ENCODE data around the gene CSNK1D. TPM values are rescaled to one million over a fixed set of nuclear protein-coding genes. Genes with fewer than 3 reads are reported as not detected.

Gene CSNK1D
- total and polyA plus RNA-seq, 10 of the 15 experiments (the other 5 are each of a cell fraction or from before 2014, with no cell fraction given) = 5.7 to 105 (median 58.1) TPM

GRCh38 chr17:82314727-82315605 lies 41.5 kb upstream of the CSNK1D start (continued):
- TF ChIP-seq CHD4 (IDR thresholded peaks at IDR 0.05) = no peak

GRCh38 chr17:82314012-82314726 lies 40.7 kb upstream of the CSNK1D start:
- Histone ChIP-seq H3K36me3 (ENCODE audit: control insufficient read depth in 2 of 2, insufficient read depth in 2 of 2, low read length in 1 of 2) (no peaks in the 10 kb centered on the region), H3K9me3 (replicated peaks; ENCODE audit: control insufficient read depth, insufficient read depth, low read length) (no peaks in the 10 kb centered on the region; the same call in 2 of the 3 replicates), H3K4me2 (ENCODE audit: control insufficient read depth, insufficient read depth) (no peak overlapping the region), H3K4me1 (ENCODE audit: control insufficient read depth, insufficient read depth, low read length) (no peaks in the 10 kb centered on the region), H3K79me2 (ENCODE audit: control insufficient read depth, insufficient read depth, low read length) (no peaks in the 10 kb centered on the region), H3K4me3 (no peak overlapping the region), H4K20me1 (ENCODE audit: control insufficient read depth, insufficient read depth) (no peaks in the 10 kb centered on the region), H3K27ac (ENCODE audit: control insufficient read depth, insufficient read depth) (no peak overlapping the region), H3K27me3 (replicated peaks in 1 of 2; ENCODE audit: control insufficient read depth in 2 of 2, insufficient read depth in 2 of 2, low read length in 1 of 2) (peaks cover 0 to 2% of the 10 kb centered on the region in 2 experiments; a peak in 2 of 4 replicates), H3K9ac (ENCODE audit: control insufficient read depth, insufficient read depth, low read length) (no peak overlapping the region), H2AFZ (ENCODE audit: control insufficient read depth, low read depth, low read length) (no peak overlapping the region)
- in situ Hi-C loops (cut with MboI) = no loop called here
- ChIA-PET CTCF (interaction anchor here (1.0 kb wide), 1 partner anchor 108 kb away, joined by 3 read pairs; no protein-coding TSS in a partner anchor), POLR2A (interaction anchor here (6.2 kb wide), 1 partner anchor 13 kb away, joined by 32 read pairs; no protein-coding TSS in a partner anchor), RAD21 (ENCODE audit: unreplicated experiment) (interaction anchor here (1.2 kb wide), 1 partner anchor 14 kb away, joined by 4 read pairs; no protein-coding TSS in a partner anchor), SMC1A (ENCODE audit: uncharacterized antibody, unreplicated experiment) (interaction anchor here (1.1 kb wide), 1 partner anchor 13 kb away, joined by 5 read pairs; no protein-coding TSS in a partner anchor)
- ATAC-seq = peak; percentile 24; the same call in 2 of the 3 replicates
- BruUV-seq (replicated peaks) = no TSS peak
- intact Hi-C loops (cut with micrococcal nuclease; ENCODE audit: unreplicated experiment) = no loop called here
- no peak for FAIRE-seq
- DNase-seq (ENCODE audit: low read depth, low spot score) = no peak
- 32% methylated on average over 27 of the region's 27 CpGs for WGBS (ENCODE audit: insufficient coverage, insufficient replicate concordance, low lambda C conversion rate, missing lambda C conversion rate)
- TF ChIP-seq USF2 (IDR thresholded peaks at IDR 0.05; ENCODE audit: borderline replicate concordance, low read depth, low read length) = no peak
- TF ChIP-seq RAD21 (IDR thresholded peaks at IDR 0.05; ENCODE audit: insufficient read depth, low read depth, low read length) = no peak
- TF ChIP-seq TCF12 (IDR thresholded peaks at IDR 0.05; ENCODE audit: low read depth, low read length) = no peak
- TF ChIP-seq RBBP5 (conservative IDR thresholded peaks at IDR 0.05) = no peak
- no peak for TF ChIP-seq PAX5 (IDR thresholded peaks at IDR 0.05; ENCODE audit: borderline replicate concordance, low read depth, low read length)
- TF ChIP-seq CEBPZ (IDR thresholded peaks at IDR 0.05; ENCODE audit: low read depth, low read length) = no peak
- TF ChIP-seq NBN (IDR thresholded peaks at IDR 0.05) = no peak
- no peak for TF ChIP-seq FOS (IDR thresholded peaks at IDR 0.05; ENCODE audit: borderline replicate concordance, extremely low read depth, insufficient read length)
- TF ChIP-seq NRF1 (conservative IDR thresholded peaks at IDR 0.05; ENCODE audit: low read depth, low read length) = no peak
- TF ChIP-seq MXI1 (IDR thresholded peaks at IDR 0.05; ENCODE audit: low read depth, low read length) = no peak
- no peak for TF ChIP-seq ZBTB40 (IDR thresholded peaks at IDR 0.05; ENCODE audit: borderline replicate concordance)

Measured in GM12878 (cell line).